GM10248 (cell line): Measurements from ENCODE around the gene FER.
"Not testable (repeated sequence)": the region's sequence is repeated elsewhere in the genome, so short reads cannot be mapped to it uniquely, and the experiment has no call there.

Source experiments
- CTCF ChIA-PET: fragments of 300-600 bp; sonication (Branson Sonifier 250); formaldehyde crosslinking; extraction: SDS; loops from one replicate; lab custom pipeline; 2021; ENCODE audit warnings: antibody characterized with exemption; lab: Yijun Ruan, JAX
- POLR2A ChIA-PET: fragments of 350-650 bp; sonication (Branson Sonifier 250); formaldehyde crosslinking; extraction: SDS; loops from one replicate; lab custom pipeline; 2020; ENCODE audit warnings: antibody characterized with exemption; lab: Yijun Ruan, JAX
- DNase-seq: peaks from one replicate; pipeline ENCODE4 v3.0.0; 2012; ENCODE audit errors: extremely low spot score
- CTCF ChIP-seq: IDR thresholded peaks from 2 replicates; pipeline ENCODE4 v1.5.1; 2012; ENCODE audit warnings: mild to moderate bottlenecking, low read depth; ENCODE audit errors: extremely low read depth, missing control alignments, control extremely low read depth

FER gene

GRCh38 chr5:108747774-108748400 is at the start of gene FER:
Gene FER, plus strand, starts transcription at chr5:108747897. Its CDS starts 50,286 bp downstream, at chr5:108798183.
- DNase-seq: peak; percentile 58
- no peak for TF ChIP-seq CTCF
- ChIA-PET POLR2A (interaction anchor here (0.7 to 1.2 kb wide), 2 partner anchors 10 to 19 kb away, joined by 3 to 5 read pairs; no protein-coding TSS in a partner anchor), CTCF (interaction anchor here (1.0 to 3.1 kb wide), 5 partner anchors 11 to 69 kb away, joined by 3 to 8 read pairs (median 3); no protein-coding TSS in a partner anchor)

- DNase-seq, POLR2A ChIA-PET: not testable (repeated sequence)
- CTCF ChIA-PET: interaction anchor here (1.2 kb wide), 1 partner anchor 19 kb away, joined by 5 read pairs; no protein-coding TSS in a partner anchor
Observed at GRCh38 chr5:108700388-108700787, 47.3 kb upstream of the FER start.

- POLR2A ChIA-PET: no interaction called here
- DNase-seq: no peak
- CTCF ChIA-PET: interaction anchor here (1.2 kb wide), 1 partner anchor 20 kb away, joined by 5 read pairs; no protein-coding TSS in a partner anchor
- no peak for TF ChIP-seq CTCF
Observed at GRCh38 chr5:108700930-108701329, 46.8 kb upstream of the FER start.

GRCh38 chr5:108702546-108702945 is 45.2 kb upstream of the FER start:
- POLR2A ChIA-PET: no interaction called here
- DNase-seq: no peak
- CTCF ChIA-PET: interaction anchor here (1.0 to 1.3 kb wide), 4 partner anchors 9 to 29 kb away, joined by 3 to 4 read pairs (median 3); no protein-coding TSS in a partner anchor
- no peak for TF ChIP-seq CTCF

GRCh38 chr5:108703313-108703712 is 44.4 kb upstream of the FER start:
- ChIA-PET POLR2A (no interaction called here), CTCF (interaction anchor here (1.0 to 1.3 kb wide), 3 partner anchors 9 to 22 kb away, joined by 3 to 4 read pairs (median 3); no protein-coding TSS in a partner anchor)
- no peak for TF ChIP-seq CTCF
- DNase-seq: no peak

GRCh38 chr5:108707141-108707540 is 40.6 kb upstream of the FER start:
- ChIA-PET CTCF (interaction anchor here (1.0 kb wide), 1 partner anchor 12 kb away, joined by 3 read pairs; no protein-coding TSS in a partner anchor), POLR2A (interaction anchor here (0.8 kb wide), 1 partner anchor 977 kb away, joined by 3 read pairs; no protein-coding TSS in a partner anchor)

More at GRCh38 chr5:108707141-108707540, 40.6 kb upstream of the FER start:
- DNase-seq: no peak
- no peak for TF ChIP-seq CTCF
